Endothelial cell of umbilical vein (primary cell): ENCODE data around the gene GZMM.

ENCODE experiments used
- CTCF ChIP-seq, 2 donors: IDR thresholded peaks; 1 replicate in 1 of 2; 2 replicates in 1 of 2; pipeline ENCODE4 v1.5.1; 2011; ENCODE audit warnings: low read length in 2 of 2, mild to moderate bottlenecking in 2 of 2, moderate library complexity in 2 of 2, control low read depth in 1 of 2, inconsistent platforms in 1 of 2, low read depth in 1 of 2; ENCODE audit not compliant: insufficient read depth in 1 of 2; ENCODE audit errors: extremely low read depth in 1 of 2
- FOS ChIP-seq: IDR thresholded peaks from 2 replicates; pipeline ENCODE4 v1.6.1; 2011; ENCODE audit warnings: mild to moderate bottlenecking, low read length, moderate library complexity, borderline replicate concordance; ENCODE audit not compliant: insufficient read depth
- JUN ChIP-seq: IDR thresholded peaks from 2 replicates; pipeline ENCODE4 v1.6.1; 2011; ENCODE audit warnings: borderline replicate concordance, low read depth; ENCODE audit not compliant: insufficient read length, insufficient read depth
- POLR2A ChIP-seq: IDR thresholded peaks from 2 replicates; pipeline ENCODE4 v1.6.1; 2012; ENCODE audit warnings: low read depth, mild to moderate bottlenecking, control low read depth, low read length
- TF ChIP-seq, protein P1 (sequence below): IDR thresholded peaks from 2 replicates; pipeline ENCODE4 v1.6.1; 2011; ENCODE audit not compliant: insufficient read depth, insufficient read length

GRCh38 chr19:573519-573825, 29.6 kb downstream of the GZMM start:
- TF ChIP-seq CTCF (IDR thresholded peaks at IDR 0.05; ENCODE audit: extremely low read depth in 1 of 2, insufficient read depth in 1 of 2, low read depth in 1 of 2, low read length in 2 of 2) (no peak), POLR2A (no peak), FOS (no peak), JUN (no peak)
- TF ChIP-seq, protein P1, sequence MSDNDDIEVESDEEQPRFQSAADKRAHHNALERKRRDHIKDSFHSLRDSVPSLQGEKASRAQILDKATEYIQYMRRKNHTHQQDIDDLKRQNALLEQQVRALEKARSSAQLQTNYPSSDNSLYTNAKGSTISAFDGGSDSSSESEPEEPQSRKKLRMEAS: no peak
